ENCODE results near the gene KLF16. TPM values are rescaled to one million over a fixed set of nuclear protein-coding genes. Genes with fewer than 3 reads are reported as not detected.

Gene KLF16
- total and polyA plus RNA-seq, 11 donors = 2.9 to 19.7 (median 9.2) TPM

DNA sequence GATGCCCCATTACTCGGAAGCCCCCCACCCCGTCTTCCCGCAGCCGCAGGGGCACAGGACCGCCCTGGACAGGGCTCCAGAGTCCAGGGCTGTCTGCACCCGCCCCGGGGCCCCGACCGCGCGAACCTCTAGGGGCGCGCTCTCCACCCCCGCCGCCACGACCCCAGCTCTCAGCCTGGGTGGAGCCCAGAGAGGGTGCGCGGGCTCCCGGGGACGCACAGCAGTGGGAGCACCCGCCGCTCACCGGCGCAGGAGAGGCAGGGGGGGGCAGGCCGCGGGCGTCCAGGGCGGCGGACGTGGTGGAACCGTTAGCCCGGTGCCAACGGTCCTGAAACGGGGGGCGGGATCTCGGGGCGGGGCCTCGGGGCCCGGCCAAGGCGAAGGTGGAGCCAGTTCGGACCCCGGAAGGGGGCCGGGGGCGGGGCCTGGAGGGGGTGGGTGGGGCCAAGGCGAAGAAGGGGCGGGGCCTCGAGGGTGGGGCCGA, 51.4 kb downstream of the KLF16 start, which contains the start of gene ATP8B3:
TSS of gene ATP8B3 (minus strand) at position 335 of the 484 bp plus-strand sequence. CDS start 540 bp downstream, outside the sequence.
- Histone ChIP-seq H3K36me3 (peaks cover 0 to 28% (median 22%) of the 10 kb centered on the region in 9 donors), H3K9me3 (no peaks in the 10 kb centered on the region), H3K4me3 (peak within 1 kb of the TSS; percentile 23 to 70 (median 60)), H3K27ac (peak within 1 kb of the TSS in 9 of 12 donors; percentile 39 to 83 (median 63)), H3K4me1 (peaks cover 0 to 22% (median 13%) of the 10 kb centered on the region in 12 donors), H3K27me3 (no peaks in the 10 kb centered on the region)
- ATAC-seq (peak in 1 of 4 donors; percentile 6), DNase-seq (no peak)
- intact Hi-C loops (cut with DNase I) = no loop called here
- TF ChIP-seq POLR2A (IDR thresholded peaks at IDR 0.05) = no peak
- TF ChIP-seq, protein P1, sequence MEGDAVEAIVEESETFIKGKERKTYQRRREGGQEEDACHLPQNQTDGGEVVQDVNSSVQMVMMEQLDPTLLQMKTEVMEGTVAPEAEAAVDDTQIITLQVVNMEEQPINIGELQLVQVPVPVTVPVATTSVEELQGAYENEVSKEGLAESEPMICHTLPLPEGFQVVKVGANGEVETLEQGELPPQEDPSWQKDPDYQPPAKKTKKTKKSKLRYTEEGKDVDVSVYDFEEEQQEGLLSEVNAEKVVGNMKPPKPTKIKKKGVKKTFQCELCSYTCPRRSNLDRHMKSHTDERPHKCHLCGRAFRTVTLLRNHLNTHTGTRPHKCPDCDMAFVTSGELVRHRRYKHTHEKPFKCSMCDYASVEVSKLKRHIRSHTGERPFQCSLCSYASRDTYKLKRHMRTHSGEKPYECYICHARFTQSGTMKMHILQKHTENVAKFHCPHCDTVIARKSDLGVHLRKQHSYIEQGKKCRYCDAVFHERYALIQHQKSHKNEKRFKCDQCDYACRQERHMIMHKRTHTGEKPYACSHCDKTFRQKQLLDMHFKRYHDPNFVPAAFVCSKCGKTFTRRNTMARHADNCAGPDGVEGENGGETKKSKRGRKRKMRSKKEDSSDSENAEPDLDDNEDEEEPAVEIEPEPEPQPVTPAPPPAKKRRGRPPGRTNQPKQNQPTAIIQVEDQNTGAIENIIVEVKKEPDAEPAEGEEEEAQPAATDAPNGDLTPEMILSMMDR (IDR thresholded peaks at IDR 0.05) = peak in 4 of 12 donors; percentile 10 to 14 (median 12)
- 0 to 5% (median 3%) methylated on average over 1 to 48 of the region's 48 CpGs for WGBS, 4 donors

- H3K27me3 ChIP-seq = no peaks in the 10 kb centered on the region
- intact Hi-C loops (cut with DNase I) = no loop called here
- peak overlapping the region in 9 of 12 donors; percentile 48 to 70 (median 61) for H3K4me3 ChIP-seq
- H3K4me1 ChIP-seq = peaks cover 0 to 22% (median 13%) of the 10 kb centered on the region in 12 donors
- H3K36me3 ChIP-seq = peaks cover 0 to 23% (median 17%) of the 10 kb centered on the region in 9 donors
- no peaks in the 10 kb centered on the region for H3K9me3 ChIP-seq
- whole genome bisulfite sequencing, 4 donors = 24 to 35% (median 26%) methylated on average over 10 to 13 of the region's 13 CpGs
- peak in 3 of 5 donors; percentile 56 to 82 (median 72) for DNase-seq
- peak overlapping the region in 8 of 12 donors; percentile 23 to 83 (median 64) for H3K27ac ChIP-seq
- TF ChIP-seq POLR2A (IDR thresholded peaks at IDR 0.05) = no peak
- TF ChIP-seq, protein P1 (IDR thresholded peaks at IDR 0.05) = no peak
- ATAC-seq = peak in 1 of 4 donors; percentile 24
These were observed 51.9 kb downstream of the KLF16 start for GRCh38 chr19:1811472-1811894.

DNA sequence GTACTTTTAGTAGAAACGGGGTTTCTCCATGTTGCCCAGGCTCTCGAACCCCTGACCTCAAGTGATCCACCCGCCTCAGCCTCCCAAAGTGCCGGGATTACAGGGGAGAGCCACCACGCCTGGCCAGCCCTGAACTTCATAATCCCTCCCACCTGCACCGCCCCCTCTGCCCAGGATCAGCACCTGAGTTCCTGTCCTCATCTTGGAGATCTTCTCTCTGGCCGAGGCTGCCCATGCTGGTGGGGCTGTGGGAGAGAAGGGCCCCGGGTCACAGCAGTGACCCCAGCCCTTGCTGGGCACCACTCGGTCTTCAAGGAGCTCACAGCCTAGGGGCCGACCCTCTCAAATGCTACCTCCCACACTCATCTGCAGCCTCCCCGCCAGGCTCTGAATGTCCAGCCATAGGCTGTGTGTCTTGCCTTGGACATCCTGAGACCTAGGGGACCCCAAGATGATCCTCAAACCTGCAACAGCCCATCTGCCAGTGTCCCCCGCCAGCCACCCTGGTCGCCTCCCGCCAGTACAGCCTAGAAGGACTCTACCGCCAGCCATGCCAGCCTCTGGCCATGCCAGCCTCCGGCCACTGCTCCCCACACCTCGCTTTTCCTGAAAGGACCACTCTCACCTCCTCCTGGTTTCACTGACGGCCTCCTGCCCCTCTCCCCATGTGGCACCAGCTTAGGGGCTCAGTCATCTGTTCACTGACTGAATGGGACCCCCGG, 52.8 kb downstream of the KLF16 start:
- Histone ChIP-seq H3K27ac (peak overlapping the region in 1 of 12 donors; percentile 83), H3K36me3 (peaks cover 0 to 14% (median 8%) of the 10 kb centered on the region in 9 donors), H3K27me3 (no peaks in the 10 kb centered on the region), H3K9me3 (no peaks in the 10 kb centered on the region), H3K4me1 (peaks cover 0 to 22% (median 13%) of the 10 kb centered on the region in 12 donors), H3K4me3 (no peak overlapping the region)
- ATAC-seq = no peak
- no peak for DNase-seq
- TF ChIP-seq, protein P1 (IDR thresholded peaks at IDR 0.05) = no peak
- TF ChIP-seq POLR2A (IDR thresholded peaks at IDR 0.05) = no peak
- intact Hi-C loops (cut with DNase I) = no loop called here
- WGBS, 4 donors = 90 to 93% (median 91%) methylated on average over 19 of the region's 19 CpGs

GRCh38 chr19:1809678-1810077, 53.7 kb downstream of the KLF16 start:
- ATAC-seq = no peak
- Histone ChIP-seq H3K27me3 (no peaks in the 10 kb centered on the region), H3K4me1 (peaks cover 0 to 22% (median 13%) of the 10 kb centered on the region in 12 donors), H3K4me3 (no peak overlapping the region), H3K9me3 (no peaks in the 10 kb centered on the region), H3K27ac (no peak overlapping the region), H3K36me3 (peaks cover 0 to 5% (median under 1%) of the 10 kb centered on the region in 9 donors)
- intact Hi-C loops (cut with DNase I) = no loop called here
- 79 to 97% (median 87%) methylated on average over 7 to 18 of the region's 18 CpGs for WGBS, 4 donors
- TF ChIP-seq, protein P1 (IDR thresholded peaks at IDR 0.05) = no peak
- TF ChIP-seq POLR2A (IDR thresholded peaks at IDR 0.05) = no peak
- DNase-seq = peak in 1 of 5 donors; percentile 42
